RWPE1 (cell line): ENCODE measurements around the gene SPOCK1.

Source experiments
- CTCF ChIA-PET: fragments of 350-600 bp; sonication (Branson Sonifier 250); formaldehyde crosslinking; extraction: SDS; loops from one replicate; lab custom pipeline; 2021; lab: Yijun Ruan, JAX
- POLR2A ChIA-PET: fragments of 400-600 bp; formaldehyde crosslinking; extraction: SDS; loops from one replicate; lab custom pipeline; 2020; ENCODE audit warnings: antibody characterized with exemption; ENCODE audit not compliant: low non-redundant PET; lab: Yijun Ruan, JAX
- DNase-seq: peaks from one replicate; pipeline ENCODE4 v3.0.0; 2012; ENCODE audit warnings: low spot score
- H3K27ac ChIP-seq: fragments of 450-650 bp; 2 replicates; pipeline ENCODE4 v1.5.1; 2017
- TF ChIP-seq, protein P1 (sequence below): fragments of 450-650 bp; conservative IDR thresholded peaks from 2 replicates; pipeline ENCODE4 v1.5.1; 2017; ENCODE audit warnings: low read depth, mild to moderate bottlenecking

Gene SPOCK1

DNA sequence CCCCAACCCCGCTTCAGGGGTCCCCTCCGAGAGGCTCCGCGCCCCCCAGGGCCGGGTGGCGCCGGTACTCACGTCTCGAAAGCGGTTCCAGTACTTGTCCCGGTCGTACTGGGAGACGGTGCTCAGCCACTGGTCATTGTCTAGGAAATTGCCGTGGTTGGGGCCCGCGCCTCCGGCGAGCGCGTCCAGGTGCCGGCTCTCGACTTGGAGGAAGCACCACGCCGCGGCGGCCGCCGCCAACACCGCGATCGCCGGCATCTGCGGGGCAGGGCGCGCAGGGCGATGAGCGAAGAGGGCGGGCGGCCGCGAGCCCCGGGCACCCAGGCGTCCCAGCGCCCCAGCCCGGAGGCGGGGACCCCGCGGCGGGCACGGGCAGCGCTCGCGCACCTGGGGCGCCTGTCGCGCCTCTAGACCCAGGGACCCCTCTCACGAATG, 808 bp downstream of the SPOCK1 start:
- TF ChIP-seq, protein P1, sequence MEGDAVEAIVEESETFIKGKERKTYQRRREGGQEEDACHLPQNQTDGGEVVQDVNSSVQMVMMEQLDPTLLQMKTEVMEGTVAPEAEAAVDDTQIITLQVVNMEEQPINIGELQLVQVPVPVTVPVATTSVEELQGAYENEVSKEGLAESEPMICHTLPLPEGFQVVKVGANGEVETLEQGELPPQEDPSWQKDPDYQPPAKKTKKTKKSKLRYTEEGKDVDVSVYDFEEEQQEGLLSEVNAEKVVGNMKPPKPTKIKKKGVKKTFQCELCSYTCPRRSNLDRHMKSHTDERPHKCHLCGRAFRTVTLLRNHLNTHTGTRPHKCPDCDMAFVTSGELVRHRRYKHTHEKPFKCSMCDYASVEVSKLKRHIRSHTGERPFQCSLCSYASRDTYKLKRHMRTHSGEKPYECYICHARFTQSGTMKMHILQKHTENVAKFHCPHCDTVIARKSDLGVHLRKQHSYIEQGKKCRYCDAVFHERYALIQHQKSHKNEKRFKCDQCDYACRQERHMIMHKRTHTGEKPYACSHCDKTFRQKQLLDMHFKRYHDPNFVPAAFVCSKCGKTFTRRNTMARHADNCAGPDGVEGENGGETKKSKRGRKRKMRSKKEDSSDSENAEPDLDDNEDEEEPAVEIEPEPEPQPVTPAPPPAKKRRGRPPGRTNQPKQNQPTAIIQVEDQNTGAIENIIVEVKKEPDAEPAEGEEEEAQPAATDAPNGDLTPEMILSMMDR: no peak
- POLR2A ChIA-PET: no interaction called here
- no peak overlapping the region for H3K27ac ChIP-seq
- CTCF ChIA-PET: interaction anchor here (0.6 to 1.2 kb wide), 17 partner anchors 63 to 1249 kb away, joined by 3 to 10 read pairs (median 3); no protein-coding TSS in a partner anchor
- no peak for DNase-seq

- POLR2A ChIA-PET: no interaction called here
- TF ChIP-seq, protein P1: no peak
- CTCF ChIA-PET: interaction anchor here (0.6 to 1.6 kb wide), 9 partner anchors 161 to 1248 kb away, joined by 3 to 22 read pairs (median 4); no protein-coding TSS in a partner anchor
- H3K27ac ChIP-seq: no peak overlapping the region
- no peak for DNase-seq
Observed at GRCh38 chr5:137497396-137498290, 1.5 kb downstream of the SPOCK1 start.

DNA sequence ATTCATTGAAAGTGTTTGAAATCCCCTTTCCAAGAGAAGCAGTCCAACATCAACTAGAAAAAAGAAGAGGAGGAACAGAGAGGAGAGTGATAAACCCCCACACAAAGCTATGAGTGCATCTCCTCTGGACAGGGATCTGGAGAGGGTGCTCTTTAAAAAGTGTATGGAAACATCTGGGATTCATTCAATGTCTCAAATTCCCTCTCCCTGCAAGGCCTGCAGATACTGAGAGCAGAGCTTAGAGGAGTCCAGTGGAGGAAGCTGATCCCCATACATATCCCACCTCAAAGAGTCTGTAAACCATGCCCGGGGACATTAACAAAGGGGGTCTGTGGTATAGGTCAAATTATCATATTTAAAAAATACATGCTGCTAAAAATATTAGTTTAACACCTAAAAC, 2.2 kb downstream of the SPOCK1 start:
- TF ChIP-seq, protein P1: no peak
- no peak overlapping the region for H3K27ac ChIP-seq
- POLR2A ChIA-PET: no interaction called here
- no peak for DNase-seq
- CTCF ChIA-PET: interaction anchor here (0.7 to 1.6 kb wide), 4 partner anchors 160 to 727 kb away, joined by 3 to 22 read pairs (median 4); no protein-coding TSS in a partner anchor

DNA sequence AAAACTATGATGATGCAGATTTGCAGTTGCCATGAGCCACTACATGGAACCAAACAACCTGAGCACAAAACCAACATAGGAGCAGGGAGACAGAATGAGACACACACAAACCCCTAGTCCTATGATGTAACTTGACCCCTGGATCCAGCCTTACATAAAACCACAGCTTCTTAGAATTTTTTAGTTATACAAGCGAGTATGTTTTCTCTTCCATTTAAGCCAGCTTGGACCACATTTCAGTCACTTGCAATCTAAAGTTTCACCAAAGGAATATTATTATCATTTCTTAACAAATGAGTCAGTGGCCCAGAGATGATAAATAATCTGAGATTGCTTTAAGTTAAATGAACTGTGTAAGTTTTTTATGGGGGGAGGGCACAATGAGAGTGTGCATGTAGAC, 6.8 kb downstream of the SPOCK1 start:
- H3K27ac ChIP-seq: no peak overlapping the region
- ChIA-PET POLR2A (no interaction called here), CTCF (interaction anchor here (0.5 to 0.6 kb wide), 3 partner anchors 147 to 274 kb away, joined by 3 read pairs; no protein-coding TSS in a partner anchor)
- TF ChIP-seq, protein P1: no peak
- DNase-seq: no peak

DNA sequence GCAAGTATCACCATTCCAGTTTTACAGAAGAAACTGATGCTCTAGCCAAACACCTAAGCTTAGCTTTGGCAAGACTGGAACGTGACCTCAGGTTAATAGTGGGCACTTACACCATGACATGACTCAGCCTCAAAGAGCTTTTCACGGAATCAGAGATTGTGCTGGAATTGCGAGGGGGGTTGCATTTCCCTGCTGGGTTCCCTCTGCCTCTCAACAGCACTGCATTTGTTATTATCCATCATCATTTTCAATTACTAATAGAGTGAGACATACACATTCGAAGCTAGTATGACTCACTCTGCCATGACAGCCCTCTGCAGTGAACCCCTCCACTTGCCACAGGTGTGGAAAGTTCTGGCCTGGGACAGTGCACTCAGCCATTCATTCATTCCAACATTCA, 8.0 kb downstream of the SPOCK1 start:
- ChIA-PET CTCF (no interaction called here), POLR2A (interaction anchor here (0.6 kb wide), 1 partner anchor 641 kb away, joined by 5 read pairs; no protein-coding TSS in a partner anchor)
- DNase-seq: peak; percentile 56
- H3K27ac ChIP-seq: no peak overlapping the region
- TF ChIP-seq, protein P1: no peak

DNA sequence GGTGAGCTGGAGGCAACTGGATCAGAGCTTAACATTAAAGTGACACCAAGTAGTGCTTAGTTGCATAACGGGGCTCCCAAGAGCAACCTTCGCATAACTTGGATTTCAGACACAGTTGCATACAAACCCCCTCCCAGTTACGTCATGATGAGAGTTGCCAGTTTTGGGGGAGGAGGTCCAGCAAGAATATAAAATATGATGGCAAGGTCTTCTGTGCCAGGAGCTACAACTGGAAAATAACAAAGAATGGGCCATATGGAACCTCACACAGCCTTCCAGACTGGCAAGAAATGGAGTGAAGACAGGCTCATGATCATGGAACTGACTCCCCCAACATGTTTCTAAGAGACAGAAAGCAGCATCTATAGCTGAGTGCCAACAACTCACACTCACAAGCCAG, 8.5 kb downstream of the SPOCK1 start:
- TF ChIP-seq, protein P1: no peak
- CTCF ChIA-PET: interaction anchor here (0.6 kb wide), 2 partner anchors 25 to 188 kb away, joined by 3 to 4 read pairs; no protein-coding TSS in a partner anchor
- POLR2A ChIA-PET: no interaction called here
- H3K27ac ChIP-seq: no peak overlapping the region
- no peak for DNase-seq
